ENCODE measurements around the gene SIGLEC15.
A peak's percentile ranks its signal among the peaks of the same experiment; 100 is the strongest.
"Not testable (repeated sequence)": the region's sequence is repeated elsewhere in the genome, so short reads cannot be mapped to it uniquely, and the experiment has no call there.

SIGLEC15 gene

GRCh38 chr18:45844938-45845337, 19.5 kb downstream of the SIGLEC15 start:
- DNase-seq, result no peak

- no peak for DNase-seq
Observed at GRCh38 chr18:45845410-45845809, 19.9 kb downstream of the SIGLEC15 start.

DNA sequence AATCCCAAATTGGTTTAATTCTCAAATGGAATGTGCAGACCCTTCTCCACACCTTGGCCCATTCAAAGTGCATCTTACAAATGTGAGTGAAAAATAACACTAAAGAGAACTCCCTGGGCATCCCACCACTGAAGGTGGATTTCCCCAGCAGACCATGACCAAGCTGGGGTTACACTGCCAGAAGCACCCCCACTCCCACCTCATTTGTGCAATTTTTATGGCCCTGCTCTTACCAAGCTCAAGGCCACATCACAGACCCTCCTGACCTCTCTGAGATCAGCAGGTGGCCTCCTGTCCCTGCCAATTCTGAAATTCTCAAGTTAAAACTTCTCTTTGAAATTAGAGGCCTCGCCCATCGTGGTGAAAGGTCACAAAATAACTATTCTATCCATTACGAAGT, 21.6 kb downstream of the SIGLEC15 start:
- no peak for DNase-seq

DNA sequence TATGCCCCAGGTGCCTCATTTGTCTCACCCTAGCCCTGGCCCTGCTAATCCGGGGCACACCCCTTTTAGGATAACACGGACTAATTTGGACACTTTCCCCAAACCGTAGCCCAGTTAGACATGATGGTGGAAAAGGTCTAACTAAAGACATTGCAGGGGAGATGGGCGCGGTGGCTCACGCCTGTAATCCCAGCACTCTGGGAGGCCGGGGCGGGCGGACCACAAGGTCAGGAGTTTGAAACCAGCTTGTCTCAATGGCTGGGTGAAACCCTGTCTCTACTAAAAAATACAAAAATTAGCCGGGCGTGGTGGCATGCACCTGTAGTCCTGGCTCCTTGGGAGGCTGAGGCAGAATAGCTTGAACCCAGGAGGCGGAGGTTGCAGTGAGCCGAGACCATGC, 23.2 kb downstream of the SIGLEC15 start:
- not testable (repeated sequence) for DNase-seq

- DNase-seq, result no peak
Observed at GRCh38 chr18:45849529-45849928, 24.1 kb downstream of the SIGLEC15 start.

GRCh38 chr18:45850021-45850420, 24.5 kb downstream of the SIGLEC15 start:
- no peak for DNase-seq

DNA sequence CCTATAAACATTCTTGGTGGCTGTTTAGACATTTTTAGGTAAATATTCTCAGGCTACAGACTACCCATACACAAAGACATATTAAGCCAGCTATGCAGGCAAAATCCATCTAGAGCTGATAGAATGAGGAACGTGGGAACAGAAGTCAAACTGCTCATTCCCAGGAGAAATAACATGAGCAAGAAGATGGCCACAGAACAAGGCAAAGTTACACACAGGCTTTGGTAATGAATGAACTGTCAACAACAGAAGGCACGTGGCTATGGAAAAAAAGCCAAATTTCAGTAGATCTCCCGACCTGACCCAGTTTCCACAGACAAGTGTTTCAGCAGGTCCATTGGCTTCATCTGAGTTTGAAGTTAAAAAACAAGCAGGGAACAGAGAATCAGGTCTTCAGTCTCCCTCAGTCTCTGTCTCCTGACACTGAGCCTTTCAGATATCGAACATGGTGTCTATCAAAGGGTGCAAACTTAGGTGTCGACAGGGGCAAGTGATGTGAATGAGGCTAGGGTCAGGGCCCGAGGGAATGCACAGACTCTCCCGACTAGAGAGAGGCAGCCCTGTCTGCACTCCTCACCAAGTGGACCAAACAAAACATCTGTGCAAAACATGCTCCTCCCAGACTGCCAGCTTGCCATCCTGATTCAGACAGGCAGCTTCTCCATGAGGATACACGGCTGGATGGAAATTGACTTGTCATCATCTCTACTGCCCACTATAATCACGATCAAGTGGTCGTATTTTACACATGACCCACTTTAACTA, 25.9 kb downstream of the SIGLEC15 start:
- no peak for DNase-seq

DNA sequence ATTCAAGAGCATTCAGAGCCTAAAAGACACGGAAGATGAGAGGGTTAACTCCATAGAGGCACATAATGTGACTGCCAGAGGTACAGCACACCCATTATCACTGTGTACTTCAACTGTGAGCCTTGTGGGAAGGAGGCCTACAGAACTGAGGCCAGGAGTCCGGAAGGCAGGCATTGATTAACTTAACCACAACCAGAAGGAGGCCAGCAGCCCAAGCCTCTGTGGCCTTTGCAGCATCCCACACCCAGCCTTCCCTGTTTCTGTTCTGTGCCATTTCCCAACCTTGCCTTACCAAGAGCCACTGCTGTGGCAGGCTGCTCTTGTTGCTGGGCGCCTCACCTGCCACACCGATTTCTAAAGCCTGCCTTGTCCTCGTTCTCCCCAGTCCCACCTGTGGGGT, 27.2 kb downstream of the SIGLEC15 start:
- no peak for DNase-seq

GRCh38 chr18:45854036-45854586, 28.6 kb downstream of the SIGLEC15 start:
- no peak for DNase-seq

- peak in 1 of 2 donors; percentile 12 for DNase-seq
Observed at GRCh38 chr18:45856531-45856930, 31.1 kb downstream of the SIGLEC15 start.

- DNase-seq, result no peak
Observed at GRCh38 chr18:45859334-45859733, 33.9 kb downstream of the SIGLEC15 start.

DNA sequence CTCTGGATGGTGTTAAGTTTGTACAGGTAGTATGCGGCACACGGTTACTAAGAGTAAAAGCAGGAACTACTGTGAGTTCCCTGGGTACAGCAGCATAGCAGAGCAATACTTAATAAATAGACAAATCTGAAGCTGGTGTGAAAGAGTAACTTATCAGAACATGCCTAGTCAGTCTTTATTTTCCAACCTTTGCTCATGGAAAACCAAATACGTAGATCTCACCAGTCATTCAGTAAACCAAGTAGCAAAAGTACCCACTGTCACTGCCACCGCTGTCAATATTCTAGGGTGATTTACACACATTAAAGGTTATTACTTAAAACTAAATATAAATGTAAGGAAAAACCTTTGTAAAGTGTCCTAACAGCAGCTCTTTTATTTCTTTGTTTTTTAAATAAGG, 35.0 kb downstream of the SIGLEC15 start:
- DNase-seq, result no peak

- no peak for DNase-seq
Observed at GRCh38 chr18:45860971-45861370, 35.5 kb downstream of the SIGLEC15 start.

DNA sequence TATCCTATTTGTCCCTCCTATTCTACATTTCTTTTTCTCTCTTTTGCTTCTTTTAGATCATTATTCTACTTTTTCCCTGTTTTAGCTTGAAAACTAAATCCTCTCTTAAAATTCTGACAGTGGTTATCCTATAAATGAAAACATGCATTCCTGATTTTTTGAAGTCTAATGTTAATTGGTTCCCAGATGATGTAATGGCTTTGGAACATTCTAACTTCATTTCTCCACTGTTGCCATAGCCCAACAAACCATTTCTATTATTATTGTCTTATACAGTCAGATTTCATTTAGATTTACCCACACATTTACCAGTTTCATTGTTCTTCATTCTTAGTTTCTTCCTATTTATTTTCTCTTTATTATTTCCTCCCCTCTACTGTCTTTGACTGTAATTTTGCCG, 36.5 kb downstream of the SIGLEC15 start:
- no peak for DNase-seq

DNA sequence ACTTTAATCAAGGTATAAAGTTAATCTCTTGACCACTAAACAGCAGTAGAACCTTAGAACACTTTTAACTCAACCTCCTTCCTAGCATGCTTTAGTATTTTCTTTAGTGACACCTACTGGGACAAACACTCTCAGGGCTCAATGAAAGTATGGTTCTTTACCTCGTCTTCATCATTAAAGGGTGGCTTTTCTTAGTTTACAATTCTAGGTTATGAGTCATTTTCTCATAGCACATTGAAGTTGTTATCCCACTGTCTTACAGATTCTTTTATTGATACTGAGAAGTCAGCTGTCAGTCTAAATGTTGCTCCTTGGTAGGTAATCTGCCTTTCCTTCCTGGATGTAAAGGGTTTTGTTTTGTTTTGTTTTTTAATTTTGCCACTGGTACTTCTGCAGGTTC, 38.0 kb downstream of the SIGLEC15 start:
- no peak for DNase-seq

GRCh38 chr18:45864081-45864480, 38.6 kb downstream of the SIGLEC15 start:
- DNase-seq, result no peak

DNA sequence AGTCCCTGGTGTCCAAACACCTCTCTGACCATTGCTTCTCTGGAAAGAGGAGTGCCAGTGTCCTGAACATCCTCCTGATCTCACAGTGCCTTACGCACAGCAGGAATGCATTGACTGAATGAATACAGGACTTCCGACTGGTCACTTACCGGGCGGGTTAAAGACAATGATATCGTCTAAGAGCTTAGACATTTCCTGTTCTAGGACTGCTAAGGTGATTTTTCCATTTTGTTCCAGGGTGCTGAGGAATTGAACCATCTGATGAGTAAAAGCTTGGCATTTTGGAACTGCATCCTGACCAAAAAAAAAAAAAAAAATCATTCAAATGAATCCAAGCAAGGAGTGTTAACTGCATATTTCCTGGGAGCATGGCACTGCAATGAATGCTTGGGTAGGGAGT, 40.0 kb downstream of the SIGLEC15 start:
- DNase-seq, result no peak

- DNase-seq, result no peak
Observed at GRCh38 chr18:45870419-45870818, 44.9 kb downstream of the SIGLEC15 start.

GRCh38 chr18:45871431-45872084, 46.1 kb downstream of the SIGLEC15 start:
- no peak for DNase-seq

DNA sequence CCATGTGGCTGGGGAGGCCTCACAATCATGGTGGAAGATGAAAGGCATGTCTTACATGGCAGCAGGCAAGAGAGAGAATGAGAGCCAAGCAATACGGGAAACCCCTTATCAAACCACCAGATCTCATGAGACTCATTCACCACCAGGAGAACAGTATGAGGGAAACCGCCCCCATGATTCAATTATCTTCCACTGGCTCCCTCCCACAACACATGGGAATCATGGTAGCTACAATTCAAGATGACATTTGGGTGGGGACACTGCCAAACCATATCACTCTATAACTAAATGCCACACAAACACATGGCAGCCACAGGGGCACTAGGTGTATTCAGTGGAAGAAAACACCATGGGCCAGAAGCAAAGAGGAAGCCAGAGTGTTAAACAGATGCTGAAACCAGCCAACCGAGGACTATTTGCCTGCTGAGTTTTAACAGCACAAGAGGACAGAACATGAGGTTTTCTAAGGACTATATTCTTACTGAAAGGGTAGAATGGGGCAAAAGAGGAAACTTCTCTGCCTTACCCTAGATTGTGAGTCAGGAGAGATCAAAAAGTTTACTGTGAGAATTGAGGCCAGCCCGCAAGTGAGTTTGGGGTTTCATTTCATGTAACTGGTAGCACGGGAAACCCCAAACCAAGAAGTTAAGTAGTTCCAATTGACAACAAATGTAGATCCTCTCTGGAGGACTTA, 49.2 kb downstream of the SIGLEC15 start:
- DNase-seq, result no peak

DNA sequence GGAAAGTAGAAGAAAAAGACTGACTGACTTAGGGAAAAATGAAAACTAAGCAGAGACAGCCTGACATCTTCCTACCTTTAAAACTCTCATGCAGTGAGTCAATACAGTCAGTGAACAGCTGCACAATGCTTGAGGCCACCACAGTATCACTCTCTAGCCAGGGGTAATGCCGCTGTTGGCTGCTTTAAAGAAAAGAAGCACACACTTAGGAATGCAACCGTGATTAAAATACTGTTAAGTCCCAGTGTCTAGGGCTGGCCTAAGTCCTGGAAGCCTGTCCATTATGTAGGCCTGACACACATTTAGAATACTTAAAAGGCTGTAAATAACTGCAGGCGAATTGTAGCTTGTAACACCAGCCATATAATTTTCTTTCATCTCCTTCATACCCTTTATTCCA, 50.7 kb downstream of the SIGLEC15 start:
- no peak for DNase-seq

- DNase-seq, result no peak
Observed at GRCh38 chr18:45877403-45877802, 51.9 kb downstream of the SIGLEC15 start.

Measured in inflammatory macrophage (primary cell).